CD14-positive monocyte (primary cell): ENCODE results near the gene CDK18. TPM values are rescaled to one million over a fixed set of nuclear protein-coding genes. Genes with fewer than 3 reads are reported as not detected.

Experiments used
- DNase-seq, 3 donors: peaks; one replicate each; pipeline ENCODE4 v3.0.0-alpha.2; 2011 to 2022
- H2AFZ ChIP-seq: 2 replicates; pipeline ENCODE4 v1.6.0; 2012; ENCODE audit warnings: mild to moderate bottlenecking, low read depth, low read length, inconsistent platforms; ENCODE audit not compliant: insufficient read depth, poor library complexity, severe bottlenecking
- H3K27ac ChIP-seq, 2 donors: 1 replicate in 1 of 2; 2 replicates in 1 of 2; pipeline ENCODE4 v1.5.1; 2012 to 2013; ENCODE audit warnings: low read length in 2 of 2, control low read depth in 1 of 2, inconsistent platforms in 1 of 2, low read depth in 1 of 2, mild to moderate bottlenecking in 1 of 2
- H3K27me3 ChIP-seq, 2 donors: one replicate each; pipeline versions ENCODE4 v1.6.0 to v1.6.1; 2011 to 2013; ENCODE audit warnings: low read length in 2 of 2; ENCODE audit not compliant: control insufficient read depth in 2 of 2, insufficient read depth in 2 of 2
- H3K36me3 ChIP-seq, 2 donors: replicated peaks in 1 of 2; 1 replicate in 1 of 2; 2 replicates in 1 of 2; pipeline versions ENCODE4 v1.5.1 to v1.6.1; 2012 to 2013; ENCODE audit warnings: low read length in 2 of 2, control low read depth in 1 of 2, inconsistent platforms in 1 of 2, mild to moderate bottlenecking in 1 of 2; ENCODE audit not compliant: insufficient read depth in 2 of 2, control insufficient read depth in 1 of 2
- H3K4me1 ChIP-seq, 2 donors: 1 replicate in 1 of 2; 2 replicates in 1 of 2; pipeline versions ENCODE4 v1.5.1 to v1.6.1; 2012 to 2013; ENCODE audit warnings: low read length in 2 of 2, control low read depth in 1 of 2, inconsistent platforms in 1 of 2, mild to moderate bottlenecking in 1 of 2, moderate library complexity in 1 of 2; ENCODE audit not compliant: insufficient read depth in 2 of 2, control insufficient read depth in 1 of 2
- H3K4me2 ChIP-seq: replicated peaks from 2 replicates; pipeline ENCODE3; 2012; ENCODE audit warnings: low read length, moderate library complexity, mild to moderate bottlenecking; ENCODE audit not compliant: poor library complexity, severe bottlenecking; ENCODE audit errors: extremely low read depth
- H3K4me3 ChIP-seq, 3 experiments: fragments of 200-600 bp in 1 of 3; sonication (generic) in 1 of 3; replicated peaks in 1 of 3; 1 replicate in 2 of 3; 2 replicates in 1 of 3; pipeline ENCODE4 v1.5.1; 2011 to 2013; ENCODE audit warnings: low read length in 3 of 3, mild to moderate bottlenecking in 3 of 3, control low read depth in 2 of 3, low read depth in 2 of 3, inconsistent platforms in 1 of 3, moderate library complexity in 1 of 3
- H3K79me2 ChIP-seq: 2 replicates; pipeline ENCODE4 v1.6.0; 2012; ENCODE audit warnings: mild to moderate bottlenecking, control low read depth, inconsistent platforms, low read length, moderate library complexity; ENCODE audit not compliant: insufficient read depth
- H3K9ac ChIP-seq: 2 replicates; pipeline ENCODE4 v1.6.0; 2017; ENCODE audit warnings: low read length, mild to moderate bottlenecking; ENCODE audit not compliant: insufficient read depth, poor library complexity, severe bottlenecking
- H3K9me3 ChIP-seq, 2 donors: replicated peaks in 1 of 2; 1 replicate in 1 of 2; 2 replicates in 1 of 2; pipeline versions ENCODE4 v1.5.1 to v1.6.1; 2012 to 2013; ENCODE audit warnings: low read length in 2 of 2, control low read depth in 1 of 2; ENCODE audit not compliant: control insufficient read depth in 1 of 2, insufficient read depth in 1 of 2
- H4K20me1 ChIP-seq: 2 replicates; pipeline ENCODE4 v1.6.0; 2012; ENCODE audit warnings: mild to moderate bottlenecking, low read length, control low read depth, moderate library complexity; ENCODE audit not compliant: insufficient read depth
- H3K27ac Mint-ChIP-seq, 7 donors: one replicate each; pipeline ENCODE4 v1.8.0; 2020; ENCODE audit warnings: mild to moderate bottlenecking in 7 of 7, mixed read lengths in 7 of 7, moderate library complexity in 6 of 7, inconsistent platforms in 2 of 7
- H3K27me3 Mint-ChIP-seq, 3 donors: one replicate each; pipeline ENCODE4 v1.8.0; 2021 to 2022; ENCODE audit warnings: low read depth in 3 of 3, mild to moderate bottlenecking in 3 of 3, mixed read lengths in 3 of 3, moderate library complexity in 3 of 3, inconsistent platforms in 1 of 3
- H3K36me3 Mint-ChIP-seq, 2 donors: one replicate each; pipeline ENCODE4 v1.8.0; 2020; ENCODE audit warnings: mixed read lengths in 2 of 2, inconsistent platforms in 1 of 2, mild to moderate bottlenecking in 1 of 2
- H3K4me1 Mint-ChIP-seq: one replicate; pipeline ENCODE4 v1.8.0; 2020; ENCODE audit warnings: mild to moderate bottlenecking, mixed read lengths
- H3K4me3 Mint-ChIP-seq, 2 donors: one replicate each; pipeline ENCODE4 v1.8.0; 2020; ENCODE audit warnings: mild to moderate bottlenecking in 2 of 2, mixed read lengths in 2 of 2, moderate library complexity in 1 of 2
- H3K9me3 Mint-ChIP-seq, 7 donors: one replicate each; pipeline ENCODE4 v1.8.0; 2020 to 2022; ENCODE audit warnings: mixed read lengths in 7 of 7, mild to moderate bottlenecking in 6 of 7, moderate library complexity in 6 of 7, inconsistent platforms in 2 of 7
- WGBS: methylation state at CpG from one replicate; pipeline ENCODE4 v1.1.5; 2013; ENCODE audit warnings: missing lambda C conversion rate; ENCODE audit not compliant: insufficient coverage; 5-methylcytosine and 5-hydroxymethylcytosine counted together
- intact Hi-C, 2 donors: fragments of 100-400 bp; cut with micrococcal nuclease; formaldehyde crosslinking; loops; one replicate each; pipeline versions ENCODE4 v1.15.0 to v1.15.1; 2023
- polyA plus RNA-seq, 3 donors: library from polyadenylated mRNA; depleted of rRNA in 1 of 3; unstranded in 2 of 3; stranded (reverse) in 1 of 3; fragments of 300-500 nt in 2 of 3; fragments of >200 nt in 1 of 3; fragmentation: Illumina TruSeq in 2 of 3; gene quantifications; 1 replicate in 2 of 3; 2 replicates in 1 of 3; pipeline ENCODE4 v1.2.3, GENCODE V29; 2012 to 2021
- TF ChIP-seq, protein P1 (sequence below): fragments of 200-600 bp; IDR thresholded peaks from one replicate; pipeline ENCODE4 v1.8.0; 2022; ENCODE audit warnings: antibody characterized with exemption, mild to moderate bottlenecking

The CDK18 gene
- polyA plus RNA-seq, 3 donors, result 0.48 to 4.4 (median 0.66) TPM

DNA sequence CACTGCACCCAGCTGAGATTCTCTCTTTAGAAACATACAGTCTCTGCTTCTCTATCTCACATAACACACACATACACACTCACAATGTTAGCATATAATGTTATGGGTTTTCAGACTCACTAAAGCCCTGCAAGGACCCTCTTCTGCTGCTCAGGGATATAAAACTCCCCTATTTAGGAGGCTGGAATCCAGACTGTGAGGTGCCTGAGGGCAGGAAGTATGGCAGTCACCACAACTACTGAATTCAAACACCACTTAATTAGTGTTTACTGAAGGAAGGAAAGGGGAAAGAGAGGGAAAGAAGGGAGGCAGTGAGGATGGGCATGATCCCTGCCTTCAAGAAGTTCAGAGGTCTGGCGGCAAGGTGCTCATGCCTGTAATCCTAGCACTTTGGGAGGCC is 7.8 kb upstream of the CDK18 start:
- no peak overlapping the region for H3K4me2 ChIP-seq
- no peak overlapping the region for H3K27ac Mint-ChIP-seq
- WGBS, result 100% methylated on average over 1 of the region's 1 CpG
- no peak overlapping the region for H3K27ac ChIP-seq
- no peak for DNase-seq
- no peaks in the 10 kb centered on the region for H3K36me3 ChIP-seq
- H3K4me1 Mint-ChIP-seq, result peaks cover 7% of the 10 kb centered on the region
- no peak overlapping the region for H2AFZ ChIP-seq
- peaks cover 0 to 2% (median 0%) of the 10 kb centered on the region in 7 donors for H3K9me3 Mint-ChIP-seq
- no peaks in the 10 kb centered on the region for H3K79me2 ChIP-seq
- H3K4me3 Mint-ChIP-seq, result no peak overlapping the region
- TF ChIP-seq, protein P1, sequence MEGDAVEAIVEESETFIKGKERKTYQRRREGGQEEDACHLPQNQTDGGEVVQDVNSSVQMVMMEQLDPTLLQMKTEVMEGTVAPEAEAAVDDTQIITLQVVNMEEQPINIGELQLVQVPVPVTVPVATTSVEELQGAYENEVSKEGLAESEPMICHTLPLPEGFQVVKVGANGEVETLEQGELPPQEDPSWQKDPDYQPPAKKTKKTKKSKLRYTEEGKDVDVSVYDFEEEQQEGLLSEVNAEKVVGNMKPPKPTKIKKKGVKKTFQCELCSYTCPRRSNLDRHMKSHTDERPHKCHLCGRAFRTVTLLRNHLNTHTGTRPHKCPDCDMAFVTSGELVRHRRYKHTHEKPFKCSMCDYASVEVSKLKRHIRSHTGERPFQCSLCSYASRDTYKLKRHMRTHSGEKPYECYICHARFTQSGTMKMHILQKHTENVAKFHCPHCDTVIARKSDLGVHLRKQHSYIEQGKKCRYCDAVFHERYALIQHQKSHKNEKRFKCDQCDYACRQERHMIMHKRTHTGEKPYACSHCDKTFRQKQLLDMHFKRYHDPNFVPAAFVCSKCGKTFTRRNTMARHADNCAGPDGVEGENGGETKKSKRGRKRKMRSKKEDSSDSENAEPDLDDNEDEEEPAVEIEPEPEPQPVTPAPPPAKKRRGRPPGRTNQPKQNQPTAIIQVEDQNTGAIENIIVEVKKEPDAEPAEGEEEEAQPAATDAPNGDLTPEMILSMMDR, result no peak
- H4K20me1 ChIP-seq, result no peaks in the 10 kb centered on the region
- intact Hi-C loops, result no loop called here
- H3K27me3 ChIP-seq, result peaks cover 0 to 5% of the 10 kb centered on the region in 2 donors
- no peak overlapping the region for H3K4me3 ChIP-seq
- H3K27me3 Mint-ChIP-seq, result peaks cover 21 to 38% (median 23%) of the 10 kb centered on the region in 3 donors
- H3K4me1 ChIP-seq, result peaks cover 4 to 11% of the 10 kb centered on the region in 2 donors
- H3K9me3 ChIP-seq, result no peaks in the 10 kb centered on the region
- no peak overlapping the region for H3K9ac ChIP-seq
- no peaks in the 10 kb centered on the region for H3K36me3 Mint-ChIP-seq

DNA sequence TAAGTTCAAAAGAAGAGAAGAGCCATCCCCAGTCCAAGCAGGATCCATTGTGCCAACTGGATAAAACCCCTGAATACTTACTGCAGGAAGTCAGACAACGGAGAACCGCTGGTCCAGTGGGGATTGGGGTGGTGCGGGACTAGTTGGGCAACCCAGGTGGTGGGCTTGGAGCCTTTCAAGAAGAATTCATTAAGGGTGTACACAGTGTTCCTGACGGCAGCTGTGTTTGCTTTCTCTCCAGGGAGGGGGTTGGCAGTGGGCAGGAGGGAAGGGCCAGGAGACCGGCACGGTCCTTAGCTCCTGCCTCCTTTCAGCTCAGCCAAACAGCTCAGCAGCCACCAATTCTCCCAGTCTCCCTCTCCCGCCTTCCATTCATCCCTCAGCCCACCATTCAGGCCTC is 7.1 kb upstream of the CDK18 start:
- no peak overlapping the region for H3K4me2 ChIP-seq
- H3K9me3 Mint-ChIP-seq, result peaks cover 0 to 2% (median 0%) of the 10 kb centered on the region in 7 donors
- no peaks in the 10 kb centered on the region for H3K36me3 Mint-ChIP-seq
- H3K27me3 Mint-ChIP-seq, result peaks cover 16 to 32% (median 17%) of the 10 kb centered on the region in 3 donors
- no peaks in the 10 kb centered on the region for H3K36me3 ChIP-seq
- H3K4me1 Mint-ChIP-seq, result peaks cover 7% of the 10 kb centered on the region
- no peak overlapping the region for H2AFZ ChIP-seq
- no peaks in the 10 kb centered on the region for H3K9me3 ChIP-seq
- H3K4me3 ChIP-seq, result no peak overlapping the region
- peaks cover 4 to 11% of the 10 kb centered on the region in 2 donors for H3K4me1 ChIP-seq
- no peak overlapping the region for H3K27ac ChIP-seq
- TF ChIP-seq, protein P1, result no peak
- no peak overlapping the region for H3K9ac ChIP-seq
- H3K79me2 ChIP-seq, result no peaks in the 10 kb centered on the region
- H3K4me3 Mint-ChIP-seq, result no peak overlapping the region
- WGBS, result 97% methylated on average over 3 of the region's 7 CpGs
- peaks cover 0 to 5% of the 10 kb centered on the region in 2 donors for H3K27me3 ChIP-seq
- intact Hi-C loops, result no loop called here
- H4K20me1 ChIP-seq, result no peaks in the 10 kb centered on the region
- H3K27ac Mint-ChIP-seq, result no peak overlapping the region
- DNase-seq, result no peak
